ENCODE data around the gene TMEM115. TPM values are rescaled to one million over a fixed set of nuclear protein-coding genes. Genes with fewer than 3 reads are reported as not detected.

TMEM115 gene
- total and polyA plus RNA-seq, 2 donors (not counting 3 experiments of a cell fraction or from before 2014, with no cell fraction given): 44.7 to 65.5 TPM

DNA sequence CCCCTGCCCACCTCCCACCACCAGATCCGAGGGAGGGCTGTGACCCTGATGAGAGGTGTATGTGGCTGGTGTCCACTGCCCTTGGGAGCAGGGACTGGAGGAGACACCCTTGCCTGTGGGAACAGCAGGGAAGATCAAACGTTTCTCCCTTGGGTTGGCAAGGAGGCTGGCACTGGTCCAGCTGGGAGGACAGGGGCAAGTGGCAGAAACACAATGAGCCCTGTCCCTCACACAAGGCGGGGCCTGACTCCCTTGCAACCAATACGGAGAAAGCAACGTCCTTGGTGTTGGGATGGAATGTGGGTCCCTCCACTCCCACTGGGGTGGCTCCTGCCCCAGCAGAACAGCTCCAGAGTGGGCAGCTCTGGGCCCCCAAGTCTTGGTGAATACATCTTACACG lies 42.0 kb downstream of the TMEM115 start:
- DNase-seq (ENCODE audit: low read depth, low spot score) (no peak), FAIRE-seq (peak; percentile 59)
- H3K27ac ChIP-seq (ENCODE audit: insufficient read depth, low read depth, low read length): peak overlapping the region; percentile 1
- H3K4me3 ChIP-seq (replicated peaks in 1 of 3; ENCODE audit: insufficient read depth in 1 of 3, low read depth in 1 of 3, low read length in 3 of 3): no peak overlapping the region
- TF ChIP-seq GATA2 (IDR thresholded peaks at IDR 0.05; ENCODE audit: insufficient read depth, insufficient read length, low read depth, low read length) (no peak), POLR2AphosphoS5 (IDR thresholded peaks at IDR 0.05; ENCODE audit: insufficient read depth, low read depth, low read length) (peak; percentile 6), MAX (IDR thresholded peaks at IDR 0.05; ENCODE audit: insufficient read depth, insufficient read length) (no peak), JUN (IDR thresholded peaks at IDR 0.05; ENCODE audit: borderline replicate concordance, insufficient read depth, insufficient read length, low read depth) (no peak), EZH2 (IDR thresholded peaks at IDR 0.05; ENCODE audit: borderline replicate concordance, low read depth, low read length, severe bottlenecking) (no peak), POLR2A (IDR thresholded peaks at IDR 0.05; ENCODE audit: low read depth, low read length) (no peak), FOS (IDR thresholded peaks at IDR 0.05; ENCODE audit: borderline replicate concordance, insufficient read depth, low read length) (no peak)
- TF ChIP-seq, protein P1, sequence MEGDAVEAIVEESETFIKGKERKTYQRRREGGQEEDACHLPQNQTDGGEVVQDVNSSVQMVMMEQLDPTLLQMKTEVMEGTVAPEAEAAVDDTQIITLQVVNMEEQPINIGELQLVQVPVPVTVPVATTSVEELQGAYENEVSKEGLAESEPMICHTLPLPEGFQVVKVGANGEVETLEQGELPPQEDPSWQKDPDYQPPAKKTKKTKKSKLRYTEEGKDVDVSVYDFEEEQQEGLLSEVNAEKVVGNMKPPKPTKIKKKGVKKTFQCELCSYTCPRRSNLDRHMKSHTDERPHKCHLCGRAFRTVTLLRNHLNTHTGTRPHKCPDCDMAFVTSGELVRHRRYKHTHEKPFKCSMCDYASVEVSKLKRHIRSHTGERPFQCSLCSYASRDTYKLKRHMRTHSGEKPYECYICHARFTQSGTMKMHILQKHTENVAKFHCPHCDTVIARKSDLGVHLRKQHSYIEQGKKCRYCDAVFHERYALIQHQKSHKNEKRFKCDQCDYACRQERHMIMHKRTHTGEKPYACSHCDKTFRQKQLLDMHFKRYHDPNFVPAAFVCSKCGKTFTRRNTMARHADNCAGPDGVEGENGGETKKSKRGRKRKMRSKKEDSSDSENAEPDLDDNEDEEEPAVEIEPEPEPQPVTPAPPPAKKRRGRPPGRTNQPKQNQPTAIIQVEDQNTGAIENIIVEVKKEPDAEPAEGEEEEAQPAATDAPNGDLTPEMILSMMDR (IDR thresholded peaks at IDR 0.05; ENCODE audit: extremely low read depth in 1 of 2, insufficient read depth in 1 of 2, low read depth in 1 of 2, low read length in 2 of 2): no peak
- intact Hi-C loops (cut with micrococcal nuclease) (no loop called here), dilution Hi-C loops (cut with MboI; ENCODE audit: extremely low pct_ligation_motif_present, low sequenced_read_pairs) (no loop called here)
- peaks cover 45% of the 10 kb centered on the region for H3K4me1 ChIP-seq (ENCODE audit: control insufficient read depth, extremely low read depth, insufficient read depth, low read length)
- H3K9me3 ChIP-seq (replicated peaks; ENCODE audit: control insufficient read depth, insufficient read depth, low read length): no peaks in the 10 kb centered on the region
- ChIA-PET POLR2A (interaction anchor here (0.7 kb wide), 1 partner anchor 18 kb away, joined by 3 read pairs; the partner anchor contains the start of genes HYAL3 and NAA80), CTCF (interaction anchor here (0.8 to 1.7 kb wide), 3 partner anchors 11 to 18 kb away, joined by 3 to 6 read pairs (median 4); partner anchors contain the start of genes HYAL1, HYAL3 and NAA80)
- no peak overlapping the region for H2AFZ ChIP-seq (ENCODE audit: low read depth, low read length)
- H3K36me3 ChIP-seq (ENCODE audit: control insufficient read depth in 2 of 2, extremely low read depth in 1 of 2, insufficient read depth in 2 of 2, low read length in 2 of 2): peaks cover 17 to 47% of the 10 kb centered on the region in 2 experiments
- H3K4me2 ChIP-seq (ENCODE audit: insufficient read depth, low read length): no peak overlapping the region
- H3K9me1 ChIP-seq (replicated peaks; ENCODE audit: control insufficient read depth, extremely low read depth, insufficient read depth, low read length): no peaks in the 10 kb centered on the region
- no TSS peak for BruUV-seq (replicated peaks)
- no peak overlapping the region for H3K9ac ChIP-seq (replicated peaks; ENCODE audit: extremely low read depth, insufficient read depth, low read length)
- peaks cover 52% of the 10 kb centered on the region for H3K79me2 ChIP-seq (ENCODE audit: control insufficient read depth, insufficient read depth, low read length)
- H4K20me1 ChIP-seq (replicated peaks; ENCODE audit: control insufficient read depth, extremely low read depth, insufficient read depth, low read length): no peaks in the 10 kb centered on the region
- H3K27me3 ChIP-seq (ENCODE audit: control insufficient read depth in 2 of 2, insufficient read depth in 2 of 2, low read length in 2 of 2): no peaks in the 10 kb centered on the region
